CD4-positive, alpha-beta T cell (primary cell): ENCODE data around the gene BFAR. TPM values are rescaled to one million over a fixed set of nuclear protein-coding genes. Genes with fewer than 3 reads are reported as not detected.

ENCODE experiments used
- ATAC-seq: fragments of 200-7000 bp; cut with Tn5 transposase; one replicate; pipeline ENCODE4 v1.10.0; 2022; ENCODE audit warnings: mild to moderate bottlenecking; ENCODE audit not compliant: poor library complexity
- CTCF ChIA-PET: fragments of 350-600 bp; sonication (Branson Sonifier 250); formaldehyde crosslinking; loops from one replicate; lab custom pipeline; 2021; ENCODE audit warnings: antibody characterized with exemption, inconsistent platforms; lab: Charles Lee
- POLR2A ChIA-PET: fragments of 350-600 bp; sonication (Branson Sonifier 250); formaldehyde crosslinking; loops from one replicate; lab custom pipeline; 2021; ENCODE audit warnings: antibody characterized with exemption, inconsistent platforms; lab: Charles Lee
- DNase-seq, 14 experiments: peaks; one replicate each; pipeline ENCODE4 v3.0.0-alpha.2; 2013 to 2020; ENCODE audit warnings: mixed read lengths in 2 of 14
- H3K27ac ChIP-seq, 2 donors: one replicate each; pipeline versions ENCODE4 v1.5.1 to v1.7.0; 2013; ENCODE audit warnings: low read length in 2 of 2, low read depth in 1 of 2, mild to moderate bottlenecking in 1 of 2
- H3K27me3 ChIP-seq, 2 experiments: 1 replicate in 1 of 2; 2 replicates in 1 of 2; pipeline versions ENCODE4 v1.6.1 to v1.7.0; 2013; ENCODE audit warnings: low read length in 2 of 2, control low read depth in 1 of 2, mild to moderate bottlenecking in 1 of 2, moderate library complexity in 1 of 2; ENCODE audit not compliant: insufficient read depth in 2 of 2, control insufficient read depth in 1 of 2
- H3K36me3 ChIP-seq: one replicate; pipeline ENCODE4 v1.6.1; 2013; ENCODE audit warnings: low read length, control low read depth; ENCODE audit not compliant: insufficient read depth
- H3K4me1 ChIP-seq: one replicate; pipeline ENCODE4 v1.6.1; 2013; ENCODE audit warnings: low read length, control low read depth; ENCODE audit not compliant: insufficient read depth
- H3K4me3 ChIP-seq: one replicate; pipeline ENCODE4 v1.5.1; 2013; ENCODE audit warnings: mild to moderate bottlenecking, low read length, moderate library complexity
- H3K9me3 ChIP-seq, 2 experiments: 1 replicate in 1 of 2; 2 replicates in 1 of 2; pipeline versions ENCODE4 v1.6.1 to v1.7.0; 2013; ENCODE audit warnings: low read length in 2 of 2, mild to moderate bottlenecking in 2 of 2, control low read depth in 1 of 2, moderate library complexity in 1 of 2; ENCODE audit not compliant: control insufficient read depth in 1 of 2, insufficient read depth in 1 of 2
- H3K27ac Mint-ChIP-seq: one replicate; pipeline ENCODE4 v1.8.0; 2020; ENCODE audit warnings: mixed read lengths
- H3K27me3 Mint-ChIP-seq: one replicate; pipeline ENCODE4 v1.8.0; 2021; ENCODE audit warnings: mixed read lengths
- H3K36me3 Mint-ChIP-seq: one replicate; pipeline ENCODE4 v1.8.0; 2021; ENCODE audit warnings: low read depth, mixed read lengths
- H3K4me1 Mint-ChIP-seq: one replicate; pipeline ENCODE4 v1.8.0; 2021; ENCODE audit warnings: low read depth, mixed read lengths
- H3K4me3 Mint-ChIP-seq: one replicate; pipeline ENCODE4 v1.8.0; 2020; ENCODE audit warnings: mild to moderate bottlenecking, mixed read lengths
- H3K9me3 Mint-ChIP-seq: one replicate; pipeline ENCODE4 v1.8.0; 2020; ENCODE audit warnings: mixed read lengths
- intact Hi-C, 2 experiments: fragments of 100-400 bp; cut with DNase I in 1 of 2; cut with micrococcal nuclease in 1 of 2; formaldehyde crosslinking; loops; one replicate each; pipeline versions ENCODE4 v1.15.1 to v1.9.0; 2023 to 2025; cut with DNase I, micrococcal nuclease
- total RNA-seq, 174 experiments: library from RNA in 2 of 174; stranded (reverse) in 2 of 174; gene quantifications; one replicate each; pipeline ENCODE4 v1.2.3 and lab custom pipeline; 2021 to 2026
- TF ChIP-seq, protein P1 (sequence below): fragments of 200-600 bp; IDR thresholded peaks from one replicate; pipeline ENCODE4 v1.8.0; 2022; ENCODE audit warnings: antibody characterized with exemption, mild to moderate bottlenecking

Gene BFAR
- total RNA-seq, 2 experiments from 2014 or later: 36.9 to 37.6 TPM

DNA sequence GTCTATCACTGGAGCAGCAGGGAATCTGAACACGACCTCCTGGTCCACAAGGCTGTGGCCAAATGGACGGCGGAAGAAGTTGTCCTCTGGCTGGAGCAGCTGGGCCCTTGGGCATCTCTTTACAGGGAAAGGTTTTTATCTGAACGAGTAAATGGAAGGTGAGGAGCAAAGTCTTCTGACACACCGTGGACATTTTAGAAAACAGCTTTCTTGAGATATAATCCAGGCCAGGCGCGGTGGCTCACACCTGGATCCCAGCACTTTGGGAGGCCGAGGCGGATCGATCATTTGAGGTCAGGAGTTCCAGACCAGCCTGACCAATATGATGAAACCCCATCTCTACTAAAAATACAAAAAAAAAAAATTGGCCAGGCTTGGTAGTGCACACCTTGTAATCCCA, 17.1 kb downstream of the BFAR start:
- H3K27ac Mint-ChIP-seq: no peak overlapping the region
- intact Hi-C loops: no loop called here
- Histone ChIP-seq H3K9me3 (no peaks in the 10 kb centered on the region), H3K4me3 (no peak overlapping the region), H3K27me3 (no peaks in the 10 kb centered on the region), H3K27ac (no peak overlapping the region), H3K4me1 (no peaks in the 10 kb centered on the region), H3K36me3 (peaks cover 77% of the 10 kb centered on the region)
- no peak overlapping the region for H3K4me3 Mint-ChIP-seq
- H3K27me3 Mint-ChIP-seq: no peaks in the 10 kb centered on the region
- DNase-seq (no peak), ATAC-seq (no peak)
- H3K9me3 Mint-ChIP-seq: no peaks in the 10 kb centered on the region
- no peaks in the 10 kb centered on the region for H3K4me1 Mint-ChIP-seq
- ChIA-PET POLR2A (no interaction called here), CTCF (no interaction called here)
- TF ChIP-seq, protein P1, sequence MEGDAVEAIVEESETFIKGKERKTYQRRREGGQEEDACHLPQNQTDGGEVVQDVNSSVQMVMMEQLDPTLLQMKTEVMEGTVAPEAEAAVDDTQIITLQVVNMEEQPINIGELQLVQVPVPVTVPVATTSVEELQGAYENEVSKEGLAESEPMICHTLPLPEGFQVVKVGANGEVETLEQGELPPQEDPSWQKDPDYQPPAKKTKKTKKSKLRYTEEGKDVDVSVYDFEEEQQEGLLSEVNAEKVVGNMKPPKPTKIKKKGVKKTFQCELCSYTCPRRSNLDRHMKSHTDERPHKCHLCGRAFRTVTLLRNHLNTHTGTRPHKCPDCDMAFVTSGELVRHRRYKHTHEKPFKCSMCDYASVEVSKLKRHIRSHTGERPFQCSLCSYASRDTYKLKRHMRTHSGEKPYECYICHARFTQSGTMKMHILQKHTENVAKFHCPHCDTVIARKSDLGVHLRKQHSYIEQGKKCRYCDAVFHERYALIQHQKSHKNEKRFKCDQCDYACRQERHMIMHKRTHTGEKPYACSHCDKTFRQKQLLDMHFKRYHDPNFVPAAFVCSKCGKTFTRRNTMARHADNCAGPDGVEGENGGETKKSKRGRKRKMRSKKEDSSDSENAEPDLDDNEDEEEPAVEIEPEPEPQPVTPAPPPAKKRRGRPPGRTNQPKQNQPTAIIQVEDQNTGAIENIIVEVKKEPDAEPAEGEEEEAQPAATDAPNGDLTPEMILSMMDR: no peak
- peaks cover 69% of the 10 kb centered on the region for H3K36me3 Mint-ChIP-seq

DNA sequence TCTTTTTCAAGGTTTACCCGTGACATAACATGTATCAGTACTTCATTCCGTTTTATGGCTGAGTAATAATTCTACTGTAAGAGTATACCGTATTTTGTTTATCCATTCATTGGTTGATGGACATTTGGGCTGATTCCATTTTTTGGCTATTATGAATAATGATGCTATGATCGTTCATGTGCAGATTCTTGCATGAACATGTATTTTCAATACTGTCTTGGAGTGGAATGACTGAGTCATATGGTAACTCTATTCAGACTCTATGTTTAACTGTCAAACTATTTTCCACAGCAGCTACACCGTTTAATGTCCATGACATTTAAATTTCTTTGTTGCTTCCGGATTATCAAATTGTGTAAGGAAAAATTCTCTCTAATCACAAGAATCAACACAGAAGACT, 17.9 kb downstream of the BFAR start:
- POLR2A ChIA-PET: interaction anchor here (1.2 kb wide), 1 partner anchor 11 kb away, joined by 3 read pairs; no protein-coding TSS in a partner anchor
- no peak overlapping the region for H3K27ac Mint-ChIP-seq
- H3K36me3 ChIP-seq: peaks cover 76% of the 10 kb centered on the region

DNA sequence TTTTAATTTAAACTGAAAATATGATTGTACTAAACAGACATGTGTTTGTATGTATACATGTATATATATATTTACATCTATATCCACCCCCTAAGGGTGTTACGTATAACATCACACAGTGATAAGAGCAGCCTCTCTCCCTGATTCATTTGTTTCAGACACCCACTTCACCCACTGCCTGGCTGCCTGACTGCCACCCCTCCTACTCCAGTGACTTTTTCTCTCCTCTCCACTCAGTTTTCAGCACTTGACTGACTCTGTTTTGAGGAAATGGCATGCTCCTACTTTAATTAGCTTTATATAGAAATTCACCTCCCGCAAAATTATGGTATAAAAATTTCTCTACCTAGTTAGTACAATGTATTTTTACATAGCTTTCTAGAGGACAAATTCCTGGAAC, 20.0 kb downstream of the BFAR start:
- Histone ChIP-seq H3K9me3 (no peaks in the 10 kb centered on the region), H3K36me3 (peaks cover 71% of the 10 kb centered on the region), H3K27ac (no peak overlapping the region), H3K27me3 (no peaks in the 10 kb centered on the region), H3K4me1 (no peaks in the 10 kb centered on the region), H3K4me3 (no peak overlapping the region)
- Mint-ChIP-seq H3K27ac (no peak overlapping the region), H3K4me3 (no peak overlapping the region), H3K36me3 (peaks cover 72% of the 10 kb centered on the region), H3K4me1 (no peaks in the 10 kb centered on the region), H3K9me3 (no peaks in the 10 kb centered on the region), H3K27me3 (no peaks in the 10 kb centered on the region)
- ChIA-PET CTCF (no interaction called here), POLR2A (no interaction called here)
- TF ChIP-seq, protein P1: no peak
- ATAC-seq (no peak), DNase-seq (no peak)
- intact Hi-C loops: no loop called here

More for the DNA sequence above, 17.9 kb downstream of the BFAR start:
- Histone ChIP-seq H3K27me3 (no peaks in the 10 kb centered on the region), H3K4me1 (no peaks in the 10 kb centered on the region), H3K4me3 (no peak overlapping the region), H3K27ac (no peak overlapping the region), H3K9me3 (no peaks in the 10 kb centered on the region)
- Mint-ChIP-seq H3K9me3 (no peaks in the 10 kb centered on the region), H3K4me3 (no peak overlapping the region), H3K4me1 (no peaks in the 10 kb centered on the region), H3K27me3 (no peaks in the 10 kb centered on the region), H3K36me3 (peaks cover 68% of the 10 kb centered on the region)
- intact Hi-C loops: no loop called here
- DNase-seq (no peak), ATAC-seq (no peak)
- CTCF ChIA-PET: no interaction called here
- TF ChIP-seq, protein P1: no peak
